GM12878 (cell line): Measurements from ENCODE around the gene RPSA. TPM values are rescaled to one million over a fixed set of nuclear protein-coding genes. Genes with fewer than 3 reads are reported as not detected.

ENCODE experiments used
- ATAC-seq: fragments of 200-7000 bp; cut with Tn5 transposase; 3 replicates; pipeline ENCODE4 v1.9.1; 2020; ENCODE audit warnings: mild to moderate bottlenecking, moderate library complexity
- BruUV-seq: library from RNA; stranded (reverse); fragments of 400-500 nt; replicated peaks from 2 replicates; lab custom pipeline; 2021; lab: Mats Ljungman, UMichigan
- CTCF ChIA-PET: fragments of 300-600 bp; sonication (Branson Sonifier 250); formaldehyde crosslinking; extraction: SDS; loops from one replicate; lab custom pipeline; 2021; ENCODE audit warnings: inconsistent platforms; lab: Yijun Ruan, JAX
- POLR2A ChIA-PET: fragments of 350-600 bp; formaldehyde crosslinking; extraction: SDS; loops from one replicate; lab custom pipeline; 2021; ENCODE audit warnings: inconsistent platforms; lab: Charles Lee
- RAD21 ChIA-PET: fragments of 300-600 bp; sonication (Branson Sonifier 250); formaldehyde crosslinking; loops from one replicate; lab custom pipeline; 2023; ENCODE audit warnings: antibody characterized with exemption; ENCODE audit not compliant: unreplicated experiment; lab: Charles Lee
- SMC1A ChIA-PET: fragments of 300-600 bp; sonication (Branson Sonifier 250); formaldehyde crosslinking; loops from one replicate; lab custom pipeline; 2023; ENCODE audit not compliant: unreplicated experiment, uncharacterized antibody; lab: Charles Lee
- DNase-seq: peaks from one replicate; pipeline ENCODE4 v3.0.0-alpha.2; 2011; ENCODE audit warnings: low read depth, low spot score
- FAIRE-seq: peaks from 3 replicates; lab custom pipeline; 2011; peaks lifted over from hg19 to GRCh38; lab: Jason Lieb, UNC
- H2AFZ ChIP-seq: 2 replicates; pipeline ENCODE4 v1.6.0; 2011; ENCODE audit warnings: low read depth, low read length, control low read depth; ENCODE audit not compliant: control insufficient read depth
- H3K27ac ChIP-seq: 2 replicates; pipeline ENCODE4 v1.5.1; 2011; ENCODE audit warnings: control low read depth; ENCODE audit not compliant: control insufficient read depth, insufficient read depth
- H3K27me3 ChIP-seq, 2 experiments: replicated peaks in 1 of 2; 2 replicates each; pipeline versions ENCODE4 v1.6.0 to v1.6.1; 2011; ENCODE audit warnings: low read length in 1 of 2; ENCODE audit not compliant: control insufficient read depth in 2 of 2, insufficient read depth in 2 of 2
- H3K36me3 ChIP-seq, 2 experiments: 2 replicates each; pipeline ENCODE4 v1.5.1; 2011; ENCODE audit warnings: low read length in 1 of 2; ENCODE audit not compliant: control insufficient read depth in 2 of 2, insufficient read depth in 2 of 2
- H3K4me1 ChIP-seq: 2 replicates; pipeline ENCODE4 v1.6.1; 2011; ENCODE audit warnings: mild to moderate bottlenecking, low read length, moderate library complexity, mixed read lengths; ENCODE audit not compliant: control insufficient read depth, insufficient read depth
- H3K4me2 ChIP-seq: 2 replicates; pipeline ENCODE4 v1.6.0; 2011; ENCODE audit warnings: control low read depth; ENCODE audit not compliant: control insufficient read depth, insufficient read depth
- H3K4me3 ChIP-seq: fragments of 200-600 bp; sonication (generic); 2 replicates; pipeline ENCODE4 v1.5.1; 2016
- H3K79me2 ChIP-seq: 2 replicates; pipeline ENCODE4 v1.6.0; 2011; ENCODE audit warnings: low read length; ENCODE audit not compliant: control insufficient read depth, insufficient read depth
- H3K9ac ChIP-seq: 2 replicates; pipeline ENCODE4 v1.8.0; 2011; ENCODE audit warnings: low read length, control low read depth, mixed read lengths; ENCODE audit not compliant: control insufficient read depth, insufficient read depth
- H3K9me3 ChIP-seq: replicated peaks from 3 replicates; pipeline ENCODE4 v1.5.1; 2011; ENCODE audit warnings: mild to moderate bottlenecking, low read length; ENCODE audit not compliant: control insufficient read depth, insufficient read depth
- H4K20me1 ChIP-seq: 2 replicates; pipeline ENCODE4 v1.6.0; 2011; ENCODE audit not compliant: control insufficient read depth, insufficient read depth
- MYB ChIP-seq: fragments of 150-350 bp; IDR thresholded peaks from 2 replicates; pipeline ENCODE4 v1.6.1; 2014; ENCODE audit warnings: mild to moderate bottlenecking, low read depth, low read length, borderline replicate concordance
- POLR2AphosphoS5 ChIP-seq: IDR thresholded peaks from 2 replicates; pipeline ENCODE4 v1.6.1; 2011; ENCODE audit warnings: mild to moderate bottlenecking, low read length, inconsistent platforms
- SPI1 ChIP-seq: IDR thresholded peaks from 2 replicates; pipeline ENCODE4 v1.6.1; 2011; ENCODE audit warnings: low read depth, mild to moderate bottlenecking, low read length, moderate library complexity, borderline replicate concordance; ENCODE audit not compliant: insufficient read depth
- YY1 ChIP-seq: IDR thresholded peaks from 2 replicates; pipeline ENCODE4 v1.6.1; 2011; ENCODE audit warnings: low read depth, mild to moderate bottlenecking, low read length
- ZNF384 ChIP-seq: IDR thresholded peaks from 2 replicates; pipeline ENCODE4 v1.6.1; 2012; ENCODE audit warnings: low read depth, mild to moderate bottlenecking, low read length, improper control_type of control experiment, borderline replicate concordance
- WGBS: methylation state at CpG from one replicate; pipeline ENCODE4 v1.1.6; 2016; ENCODE audit warnings: low lambda C conversion rate; ENCODE audit not compliant: insufficient replicate concordance, insufficient coverage; ENCODE audit errors: missing lambda C conversion rate; 5-methylcytosine and 5-hydroxymethylcytosine counted together
- in situ Hi-C: fragments of 300-500 bp; cut with MboI; formaldehyde crosslinking; loops from 9 replicates; pipeline ENCODE4 v1.14.3; 2018; ENCODE audit warnings: mixed read lengths
- intact Hi-C: fragments of 100-400 bp; cut with micrococcal nuclease; formaldehyde crosslinking; loops from one replicate; pipeline ENCODE4 v1.14.2; 2022; ENCODE audit not compliant: unreplicated experiment
- polyA plus RNA-seq, 11 experiments: library from polyadenylated mRNA; depleted of rRNA in 4 of 11; unstranded in 6 of 11; stranded (reverse) in 5 of 11; fragments of >200 nt; fragmentation: Nextera tagmentation in 4 of 11; fragmentation: Illumina TruSeq in 1 of 11; extraction: Ambion mirVana in 4 of 11; extraction: Trizol in 1 of 11; gene quantifications; 1 replicate in 1 of 11; 2 replicates in 10 of 11; pipeline versions ENCODE4 v1.2.1 to v1.2.3, GENCODE V29; 2011 to 2016; ENCODE audit warnings: inconsistent platforms in 2 of 11, missing spikeins in 2 of 11, low read depth in 1 of 11
- total RNA-seq, 4 experiments: library from RNA; depleted of rRNA in 3 of 4; stranded (reverse); fragments of >200 nt in 3 of 4; fragmentation: Illumina TruSeq in 1 of 4; extraction: Trizol in 1 of 4; gene quantifications; 2 replicates each; pipeline versions ENCODE4 v1.2.1 to v1.2.3, GENCODE V29; 2013 to 2021
- TF ChIP-seq, protein P1 (sequence below): fragments of 450-650 bp; IDR thresholded peaks from 2 replicates; pipeline ENCODE4 v1.6.1; 2017; ENCODE audit warnings: borderline replicate concordance

The RPSA gene
- total and polyA plus RNA-seq, 10 of the 15 experiments (the other 5 are each of a cell fraction or from before 2014, with no cell fraction given): 1,012 to 5,036 (median 3,460) TPM

DNA sequence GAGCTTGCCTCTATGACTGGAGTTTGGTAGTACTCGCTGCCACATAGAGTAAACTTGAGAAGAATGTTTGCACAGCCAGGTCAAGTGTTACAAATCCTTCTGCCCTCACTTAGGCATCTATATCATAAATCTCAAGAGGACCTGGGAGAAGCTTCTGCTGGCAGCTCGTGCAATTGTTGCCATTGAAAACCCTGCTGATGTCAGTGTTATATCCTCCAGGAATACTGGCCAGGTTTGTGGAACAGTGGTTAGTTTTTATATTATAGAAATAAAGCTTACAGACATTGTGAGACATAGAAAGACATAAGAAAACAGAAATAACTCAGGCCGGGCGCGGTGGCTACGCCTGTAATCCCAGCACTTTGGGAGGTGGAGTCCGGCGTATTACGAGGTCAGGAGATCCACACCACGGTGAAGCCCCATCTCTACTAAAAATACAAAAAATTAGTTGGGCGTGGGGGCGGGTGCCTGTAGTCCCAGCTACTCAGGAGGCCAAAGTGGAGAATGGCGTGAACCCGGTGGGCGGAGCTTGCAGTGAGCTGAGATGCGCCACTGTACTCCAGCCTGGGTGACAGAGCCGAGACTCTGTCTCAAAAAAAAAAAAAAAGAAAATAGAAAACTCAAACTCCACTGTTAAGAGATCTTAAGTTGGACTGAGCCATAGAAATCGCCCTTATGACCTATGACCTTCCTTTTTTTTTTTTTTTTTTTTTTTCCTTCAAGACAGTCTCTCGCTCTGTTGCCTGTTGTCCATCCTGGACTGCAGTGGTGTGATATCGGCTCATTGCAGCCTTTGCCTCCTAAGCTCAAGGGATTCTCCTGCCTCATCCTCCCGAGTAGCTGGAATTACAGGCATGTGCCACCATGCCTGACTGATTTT, 2.2 kb downstream of the RPSA start:
- intact Hi-C loops (no loop called here), in situ Hi-C loops (no loop called here)
- no TSS peak for BruUV-seq
- Histone ChIP-seq H3K27ac (peak overlapping the region; percentile 40), H3K4me2 (peak overlapping the region; percentile 94), H3K9me3 (no peaks in the 10 kb centered on the region), H3K4me1 (no peaks in the 10 kb centered on the region), H4K20me1 (peaks cover 8% of the 10 kb centered on the region), H3K27me3 (no peaks in the 10 kb centered on the region), H3K4me3 (peak overlapping the region; percentile 94), H3K9ac (peak overlapping the region; percentile 85), H2AFZ (no peak overlapping the region), H3K36me3 (peaks cover 19 to 57% of the 10 kb centered on the region in 2 experiments), H3K79me2 (peaks cover 46% of the 10 kb centered on the region)
- TF ChIP-seq SPI1 (no peak), MYB (no peak), YY1 (0 out of 2 replicates have a peak, but pooled peaks have one; percentile 14), ZNF384 (peak; percentile 20; the same call in 1 of the 2 replicates), POLR2AphosphoS5 (peak; percentile 22; the same call in 1 of the 2 replicates)
- TF ChIP-seq, protein P1, sequence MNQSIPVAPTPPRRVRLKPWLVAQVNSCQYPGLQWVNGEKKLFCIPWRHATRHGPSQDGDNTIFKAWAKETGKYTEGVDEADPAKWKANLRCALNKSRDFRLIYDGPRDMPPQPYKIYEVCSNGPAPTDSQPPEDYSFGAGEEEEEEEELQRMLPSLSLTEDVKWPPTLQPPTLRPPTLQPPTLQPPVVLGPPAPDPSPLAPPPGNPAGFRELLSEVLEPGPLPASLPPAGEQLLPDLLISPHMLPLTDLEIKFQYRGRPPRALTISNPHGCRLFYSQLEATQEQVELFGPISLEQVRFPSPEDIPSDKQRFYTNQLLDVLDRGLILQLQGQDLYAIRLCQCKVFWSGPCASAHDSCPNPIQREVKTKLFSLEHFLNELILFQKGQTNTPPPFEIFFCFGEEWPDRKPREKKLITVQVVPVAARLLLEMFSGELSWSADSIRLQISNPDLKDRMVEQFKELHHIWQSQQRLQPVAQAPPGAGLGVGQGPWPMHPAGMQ: no peak
- RAD21 ChIA-PET: interaction anchor here (0.7 to 4.3 kb wide), 10 partner anchors 20 to 307 kb away, joined by 3 to 24 read pairs (median 6); no protein-coding TSS in a partner anchor
- ATAC-seq (peak; percentile 29), FAIRE-seq (no peak), DNase-seq (no peak)
- SMC1A ChIA-PET: interaction anchor here (1.1 to 6.6 kb wide), 9 partner anchors 8 to 120 kb away, joined by 3 to 44 read pairs (median 5); no protein-coding TSS in a partner anchor
- POLR2A ChIA-PET: interaction anchor here (0.6 to 2.1 kb wide), 7 partner anchors 18 to 231 kb away, joined by 3 to 11 read pairs (median 5); no protein-coding TSS in a partner anchor
- CTCF ChIA-PET: interaction anchor here (0.6 to 6.7 kb wide), 14 partner anchors 7 to 121 kb away, joined by 3 to 55 read pairs (median 6); no protein-coding TSS in a partner anchor
- WGBS: 32% methylated on average over 19 of the region's 21 CpGs
